Measurements from ENCODE around the gene AKR1C8. TPM values are rescaled to one million over a fixed set of nuclear protein-coding genes. Genes with fewer than 3 reads are reported as not detected.

The AKR1C8 gene
- total and polyA plus RNA-seq, 2 of the 13 experiments (the other 11 are each of a cell fraction or from before 2014, with no cell fraction given): 0.12 TPM; not detected in 1

- TF ChIP-seq PCBP1 (IDR thresholded peaks at IDR 0.05; ENCODE audit: borderline replicate concordance, low read depth, low read length) (no peak), NFE2L2 (IDR thresholded peaks at IDR 0.05; ENCODE audit: low read length) (no peak), MIER3 (CRISPR knock-in tag; IDR thresholded peaks at IDR 0.05; ENCODE audit: borderline replicate concordance) (peak; percentile 81; the same call in 1 of the 2 replicates), ZSCAN29 (CRISPR knock-in tag; conservative IDR thresholded peaks at IDR 0.05) (0 out of 2 replicates have a peak, but pooled peaks have one; percentile 38), SMARCE1 (IDR thresholded peaks at IDR 0.05; ENCODE audit: borderline replicate concordance) (no peak), CC2D1A (CRISPR knock-in tag; IDR thresholded peaks at IDR 0.05) (no peak), IRF2 (CRISPR knock-in tag; IDR thresholded peaks at IDR 0.05) (peak; percentile 90), NR1H2 (CRISPR knock-in tag; IDR thresholded peaks at IDR 0.05; ENCODE audit: borderline replicate concordance, low read depth) (no peak), NFYB (CRISPR knock-in tag; IDR thresholded peaks at IDR 0.05) (no peak), ZNF501 (CRISPR knock-in tag; IDR thresholded peaks at IDR 0.05) (peak; percentile 65), ZSCAN20 (CRISPR knock-in tag; IDR thresholded peaks at IDR 0.05; ENCODE audit: borderline replicate concordance) (no peak), TARDBP (CRISPR knock-in tag; IDR thresholded peaks at IDR 0.05) (peak; percentile 95), ELF3 (CRISPR knock-in tag; IDR thresholded peaks at IDR 0.05) (peak; percentile 95), ZNF549 (CRISPR knock-in tag; IDR thresholded peaks at IDR 0.05) (no peak), ZNF672 (CRISPR knock-in tag; IDR thresholded peaks at IDR 0.05) (no peak), ZNF576 (CRISPR knock-in tag; IDR thresholded peaks at IDR 0.05) (no peak), ZNF264 (CRISPR knock-in tag; IDR thresholded peaks at IDR 0.05) (peak; percentile 45; the same call in 1 of the 2 replicates), MYPOP (CRISPR knock-in tag; IDR thresholded peaks at IDR 0.05) (no peak), ZNF816 (CRISPR knock-in tag; IDR thresholded peaks at IDR 0.05; ENCODE audit: borderline replicate concordance) (no peak), ZBTB14 (CRISPR knock-in tag; IDR thresholded peaks at IDR 0.05) (no peak), ZFX (CRISPR knock-in tag; IDR thresholded peaks at IDR 0.05; ENCODE audit: low read depth) (peak; percentile 96)
Measured at GRCh38 chr10:5147255-5147980, 37.5 kb downstream of the AKR1C8 start (continued).

Measured in HepG2 (cell line).